Right ventricle myocardium superior (tissue), 1 donor: ENCODE measurements around the gene FBXO41. TPM values are rescaled to one million over a fixed set of nuclear protein-coding genes. Genes with fewer than 3 reads are reported as not detected.

Source experiments
- ATAC-seq: fragments of 200-7000 bp; cut with Tn5 transposase; one replicate; pipeline ENCODE4 v1.9.1; 2020; ENCODE audit warnings: mild to moderate bottlenecking; ENCODE audit not compliant: poor library complexity
- DNase-seq: peaks from one replicate; pipeline ENCODE4 v3.0.0-alpha.2; 2020
- intact Hi-C: fragments of 100-400 bp; cut with DNase I; formaldehyde crosslinking; loops from one replicate; pipeline ENCODE4 v1.11.2; 2022
- total RNA-seq: library from RNA; stranded (reverse); fragmentation: NEBNext Ultra II Directional; extraction: Animal tissue kit (Norgen Biotek cat#: 25700); gene quantifications from one replicate; pipeline ENCODE4 v1.2.1, GENCODE V29; 2021
- donor health status: DM: no; HTN: yes; CAD: no; lungs with severe emphysema.

The FBXO41 gene
- total RNA-seq, 1 donor from 2014 or later, result 0.51 TPM

DNA sequence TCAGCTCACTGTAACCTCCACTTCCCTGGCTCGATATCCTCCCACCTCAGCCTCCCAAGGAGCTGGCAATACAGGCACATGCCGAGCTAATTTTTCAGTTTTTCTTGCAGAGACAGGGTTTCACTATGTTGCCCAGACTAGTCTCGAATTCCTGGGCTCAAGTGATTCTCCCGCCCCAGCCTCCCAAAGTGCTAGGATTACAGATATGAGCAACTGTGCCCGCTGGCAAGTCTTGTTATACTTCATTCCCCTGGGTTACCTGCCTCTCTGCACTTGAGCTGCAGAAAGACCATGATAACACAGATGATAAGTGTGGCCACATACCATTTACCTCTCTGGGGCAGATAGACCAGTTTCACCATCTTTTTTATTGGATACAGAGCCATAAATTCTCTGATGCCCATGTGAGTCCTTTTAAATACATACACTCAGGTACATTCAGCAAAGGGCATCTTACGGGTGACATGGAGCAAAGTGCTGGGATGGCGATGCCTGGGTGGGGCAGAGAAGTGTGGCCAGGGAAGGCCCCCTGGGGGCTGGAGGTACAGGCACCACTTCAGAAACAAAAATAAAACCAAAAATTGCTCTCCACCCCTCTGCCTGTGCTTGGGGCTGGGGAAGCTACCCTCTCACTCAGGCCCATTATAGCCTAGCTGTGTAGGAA, 29.8 kb downstream of the FBXO41 start:
- DNase-seq (no peak), ATAC-seq (no peak)
- intact Hi-C loops, result no loop called here

DNA sequence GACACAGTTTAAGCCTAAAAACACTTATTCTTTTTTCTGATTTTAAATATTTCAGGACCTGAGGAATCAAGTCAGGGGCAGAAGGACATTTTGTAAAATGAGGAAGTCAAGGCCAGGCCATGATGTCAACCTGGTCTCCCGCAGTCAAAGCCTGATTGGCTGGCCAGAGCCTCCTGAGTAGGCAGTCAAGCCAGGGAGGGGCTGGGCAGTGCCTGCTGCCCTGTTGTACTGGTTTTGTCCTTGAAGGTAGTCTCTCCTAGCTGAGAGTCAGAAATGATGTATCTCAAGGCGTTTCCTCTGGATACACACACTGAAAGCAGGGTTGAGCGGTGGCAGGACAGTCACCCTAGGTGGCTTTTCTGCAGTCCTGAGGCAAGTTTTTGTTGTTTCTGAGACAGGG, 30.4 kb downstream of the FBXO41 start:
- DNase-seq (no peak), ATAC-seq (no peak)
- intact Hi-C loops, result no loop called here

DNA sequence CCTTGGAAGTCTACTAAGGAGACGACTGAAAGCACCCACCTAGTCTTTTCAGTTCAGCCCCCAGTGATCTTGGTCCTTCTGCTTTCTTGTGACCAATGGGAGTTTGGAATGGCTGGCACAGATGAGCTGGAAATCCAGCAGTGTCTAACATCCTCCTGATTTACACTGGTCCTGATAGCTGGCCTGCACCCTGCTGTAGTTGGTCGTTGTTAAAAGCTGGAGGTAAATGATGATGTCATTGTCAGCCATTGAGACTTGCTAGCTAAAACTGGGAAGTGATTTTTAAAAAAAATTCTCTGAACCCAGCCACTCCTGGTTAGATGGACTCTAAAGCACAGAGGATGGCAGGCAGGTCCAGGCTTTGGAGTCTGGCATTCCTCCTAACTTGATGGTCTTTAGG, 30.9 kb downstream of the FBXO41 start:
- DNase-seq, result no peak
- intact Hi-C loops, result no loop called here
- ATAC-seq, result no peak

DNA sequence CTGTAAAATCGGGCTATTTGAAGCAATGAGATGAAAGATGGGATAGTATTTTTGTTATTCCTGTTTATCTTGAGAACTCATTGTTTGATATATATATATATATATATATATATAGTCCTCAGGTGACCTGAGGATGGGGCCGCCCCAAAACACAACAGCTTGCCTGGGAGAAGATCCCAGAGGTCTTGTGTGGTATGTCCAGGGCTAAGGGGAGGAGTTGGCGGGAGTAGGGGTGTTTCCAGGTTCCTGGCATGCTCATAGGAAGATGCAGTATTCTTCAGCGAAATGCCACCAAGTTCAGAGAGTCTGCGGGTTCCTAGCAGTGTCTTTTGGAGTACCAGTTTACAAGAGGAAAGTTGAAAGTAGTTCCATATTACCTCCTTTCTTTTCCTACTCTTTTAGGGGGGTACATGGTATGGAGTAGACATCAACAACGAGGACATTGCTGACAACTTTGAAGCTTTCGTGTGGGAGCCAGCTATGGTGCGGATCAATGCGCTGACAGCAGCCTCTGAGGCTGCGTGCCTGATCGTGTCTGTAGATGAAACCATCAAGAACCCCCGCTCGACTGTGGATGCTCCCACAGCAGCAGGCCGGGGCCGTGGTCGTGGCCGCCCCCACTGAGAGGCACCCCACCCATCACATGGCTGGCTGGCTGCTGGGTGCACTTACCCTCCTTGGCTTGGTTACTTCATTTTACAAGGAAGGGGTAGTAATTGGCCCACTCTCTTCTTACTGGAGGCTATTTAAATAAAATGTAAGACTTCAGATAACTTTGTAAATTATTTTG, 31.8 kb downstream of the FBXO41 start:
- ATAC-seq (no peak), DNase-seq (no peak)
- intact Hi-C loops, result no loop called here

DNA sequence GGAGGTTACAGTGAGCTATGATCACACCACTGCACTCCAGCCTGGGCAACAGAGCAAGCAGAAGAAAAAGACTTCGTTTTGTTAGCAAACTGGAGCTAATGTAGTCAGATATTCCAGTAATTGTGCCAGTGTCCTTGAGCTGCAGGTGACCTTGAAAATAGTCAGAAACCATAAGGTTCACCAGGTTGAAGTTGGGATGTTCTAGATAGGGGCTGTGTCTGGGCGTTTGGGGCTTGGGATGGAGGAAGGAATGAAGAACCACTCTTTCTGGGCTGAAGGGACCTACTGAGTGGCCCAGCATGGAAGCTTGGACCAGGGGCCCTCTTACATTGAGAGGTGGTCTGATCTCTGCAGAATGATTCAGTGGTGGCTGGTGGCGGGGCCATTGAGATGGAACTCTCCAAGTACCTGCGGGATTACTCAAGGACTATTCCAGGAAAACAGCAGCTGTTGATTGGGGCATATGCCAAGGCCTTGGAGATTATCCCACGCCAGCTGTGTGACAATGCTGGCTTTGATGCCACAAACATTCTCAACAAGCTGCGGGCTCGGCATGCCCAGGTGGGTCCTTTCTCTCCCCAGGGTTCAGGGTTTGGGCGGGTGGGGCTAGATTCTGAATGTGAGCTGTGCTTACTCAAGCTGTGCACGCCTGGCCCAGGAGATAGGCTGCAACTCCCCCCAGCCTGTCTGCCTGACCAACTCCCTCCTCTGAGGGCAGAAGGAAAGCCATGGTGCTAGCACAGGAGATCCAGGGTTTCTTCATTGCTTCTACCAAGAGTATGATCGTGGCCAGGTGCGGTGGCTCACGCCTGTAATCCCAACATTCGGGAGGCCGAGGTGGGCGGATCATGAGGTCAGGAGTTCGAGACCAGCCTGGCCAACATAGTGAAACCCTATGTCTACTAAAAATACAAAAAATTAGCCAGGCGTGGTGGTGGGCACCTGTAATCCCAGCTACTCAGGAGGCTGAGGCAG, 33.1 kb downstream of the FBXO41 start:
- DNase-seq, result no peak
- intact Hi-C loops, result no loop called here
- no peak for ATAC-seq

DNA sequence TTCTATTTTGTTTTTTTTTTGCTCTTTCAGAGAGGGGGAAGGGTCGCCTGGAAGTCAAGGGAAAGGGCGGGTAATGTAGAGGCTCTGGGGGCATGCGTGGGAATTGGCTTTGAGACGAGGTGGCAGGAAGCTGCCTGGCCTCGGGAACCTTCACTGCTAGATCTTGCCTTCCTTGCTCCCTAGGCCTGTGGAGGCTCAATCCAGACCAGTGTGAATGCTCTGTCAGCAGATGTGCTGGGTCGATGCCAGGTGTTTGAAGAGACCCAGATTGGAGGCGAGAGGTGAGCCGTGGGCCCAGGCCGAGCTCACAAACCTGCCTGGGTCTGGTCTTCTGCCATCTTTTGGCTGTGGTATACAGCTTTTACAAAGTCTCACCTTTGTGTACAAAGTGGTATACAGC, 34.6 kb downstream of the FBXO41 start:
- intact Hi-C loops, result no loop called here
- DNase-seq (no peak), ATAC-seq (peak; percentile 34)

DNA sequence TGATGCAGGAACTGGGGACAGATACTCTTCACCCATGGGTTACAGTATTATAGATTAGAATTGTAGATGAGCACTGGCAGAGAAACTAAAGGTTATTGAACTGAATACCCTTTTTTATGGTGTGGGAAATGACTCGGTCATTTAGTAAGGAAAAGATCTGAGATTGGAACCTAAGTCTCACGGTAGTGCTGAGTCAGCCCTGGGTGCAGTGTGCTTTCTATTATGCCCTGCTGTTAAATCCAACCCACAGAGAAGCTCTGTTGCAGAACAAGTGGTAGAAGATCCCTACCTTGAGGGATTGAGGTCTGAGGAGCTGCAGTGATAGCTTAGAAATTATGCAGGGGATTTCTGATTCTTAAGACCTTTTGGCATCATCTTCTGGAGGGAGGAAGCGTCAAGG, 37.4 kb downstream of the FBXO41 start:
- DNase-seq (no peak), ATAC-seq (no peak)
- intact Hi-C loops, result no loop called here

DNA sequence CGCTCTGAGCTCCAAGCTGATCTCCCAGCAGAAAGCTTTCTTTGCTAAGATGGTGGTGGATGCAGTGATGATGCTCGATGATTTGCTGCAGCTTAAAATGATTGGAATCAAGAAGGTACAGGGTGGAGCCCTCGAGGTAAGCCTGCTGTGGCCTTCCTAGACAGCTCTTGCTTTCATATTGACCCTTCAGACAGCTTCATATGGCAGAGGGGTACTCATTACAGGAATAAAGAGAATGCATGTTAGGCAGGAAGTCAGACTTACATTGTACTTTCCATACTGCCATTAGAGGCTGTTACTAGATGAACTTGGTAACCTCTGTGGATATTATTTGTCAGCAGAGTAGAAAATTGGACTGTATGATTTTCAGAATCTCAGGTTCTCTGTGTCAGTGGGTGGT, 39.7 kb downstream of the FBXO41 start:
- intact Hi-C loops, result no loop called here
- ATAC-seq (no peak), DNase-seq (no peak)

DNA sequence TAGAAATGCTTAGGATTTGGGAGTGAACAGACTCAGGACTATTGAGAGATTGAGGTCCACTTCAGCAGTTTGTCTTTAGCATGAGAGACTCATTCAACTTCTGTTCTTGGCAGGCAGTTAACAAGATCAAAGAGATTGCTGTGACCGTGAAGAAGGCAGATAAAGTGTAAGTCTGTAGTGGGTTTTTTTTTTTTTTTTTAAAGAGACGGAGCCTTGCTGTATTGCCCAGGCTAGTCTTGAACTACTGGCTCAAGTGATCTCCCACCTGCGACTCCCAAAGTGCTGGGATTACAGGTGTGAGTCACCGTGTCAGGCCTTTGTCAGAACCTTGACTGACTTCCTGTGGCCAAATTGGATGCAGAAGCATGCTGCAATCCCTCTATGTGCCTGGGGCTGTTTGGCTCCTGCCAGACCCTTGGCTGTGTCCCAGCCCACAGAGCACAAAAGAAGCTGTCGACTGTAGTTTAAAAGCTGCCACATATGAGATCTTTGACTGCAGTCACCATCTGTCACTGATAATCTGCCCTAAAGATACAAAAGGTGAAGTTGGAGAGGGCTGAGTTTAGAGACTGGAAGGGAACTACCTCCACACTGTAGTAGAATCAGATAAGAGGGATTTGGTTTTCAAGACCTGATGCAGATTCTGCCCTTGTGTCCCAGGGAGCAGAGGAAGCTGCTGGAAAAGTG, 40.3 kb downstream of the FBXO41 start:
- peak; percentile 61 for ATAC-seq
- intact Hi-C loops, result no loop called here
- DNase-seq, result no peak

DNA sequence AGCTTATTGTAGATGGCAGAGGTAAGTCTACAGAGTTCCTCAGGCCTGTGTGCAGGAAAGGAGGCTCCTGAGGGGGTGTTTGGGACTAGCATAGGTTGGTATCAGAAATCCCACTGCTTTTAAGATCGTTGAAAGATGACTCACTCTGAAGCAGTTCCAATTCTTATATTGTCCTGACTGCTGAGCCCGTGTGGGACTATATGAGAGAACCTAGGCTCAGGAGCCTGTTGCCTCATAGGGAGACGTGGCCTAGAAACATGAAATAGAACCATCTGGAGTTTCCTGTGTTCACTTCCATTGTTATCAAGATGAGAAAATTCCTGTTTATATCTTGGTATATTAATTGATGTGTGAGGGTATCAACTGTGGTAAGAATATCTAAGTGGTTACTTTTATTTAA, 44.5 kb downstream of the FBXO41 start:
- intact Hi-C loops, result no loop called here
- ATAC-seq, result no peak

DNA sequence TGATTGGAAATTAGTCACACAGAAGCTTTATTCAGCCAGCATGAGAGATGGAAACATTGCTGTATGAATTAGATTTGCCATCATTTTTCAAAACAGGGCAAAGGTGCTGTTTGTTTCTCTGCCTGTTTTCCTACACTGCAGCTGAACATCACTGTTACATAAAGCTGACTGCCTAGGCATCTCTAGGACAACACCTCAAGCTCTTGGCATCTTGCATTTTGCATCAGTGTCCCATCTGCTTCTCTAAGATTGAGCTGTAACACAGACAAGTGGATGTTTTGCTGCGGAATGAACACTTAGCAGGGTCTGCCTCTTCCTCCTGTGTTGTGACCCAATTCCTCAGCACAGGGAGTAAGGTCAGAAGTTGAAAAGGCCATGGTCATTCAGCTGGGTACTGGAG, 45.3 kb downstream of the FBXO41 start:
- intact Hi-C loops, result no loop called here
- ATAC-seq (no peak), DNase-seq (no peak)

More for the DNA sequence above, 44.5 kb downstream of the FBXO41 start:
- DNase-seq, result no peak

DNA sequence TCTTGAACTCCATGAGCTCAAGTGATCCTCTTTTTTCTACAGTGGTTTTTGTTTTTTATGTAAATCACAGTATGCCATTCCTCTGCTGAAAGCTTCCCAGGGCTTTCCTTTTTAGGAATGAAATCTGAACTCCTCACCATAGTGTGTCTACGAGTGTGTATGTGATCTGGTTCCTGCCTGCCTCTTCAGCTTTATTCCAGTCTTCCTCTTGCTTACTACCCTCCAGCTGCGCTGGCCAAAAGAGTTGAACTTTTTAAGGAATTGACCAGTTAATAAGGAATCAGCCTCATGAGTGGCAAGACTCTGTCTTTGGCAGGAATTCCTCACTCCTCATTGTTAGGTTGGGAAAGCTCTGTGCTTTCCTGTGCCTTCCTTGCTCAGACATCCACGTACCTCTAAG, 46.1 kb downstream of the FBXO41 start:
- intact Hi-C loops, result no loop called here
- no peak for DNase-seq
- no peak for ATAC-seq

DNA sequence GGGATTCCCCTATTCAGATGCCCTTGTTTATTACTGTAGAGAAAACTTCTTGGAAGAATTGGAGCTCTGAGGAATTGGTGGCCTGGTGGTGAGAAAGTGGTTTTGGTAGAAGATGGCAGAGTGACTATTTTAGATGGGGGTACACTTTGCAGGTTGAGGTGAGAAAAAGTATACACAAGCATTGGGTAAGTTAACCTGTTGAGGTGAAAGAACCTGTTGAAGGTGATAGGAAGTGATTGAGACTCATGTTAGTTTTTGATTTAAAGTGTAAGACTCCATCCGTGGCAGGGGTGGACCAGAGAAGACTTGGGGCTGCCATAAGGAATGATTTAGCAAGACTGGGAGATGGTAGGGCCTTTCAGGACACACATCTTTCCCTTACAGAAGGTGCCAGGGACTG, 47.1 kb downstream of the FBXO41 start:
- ATAC-seq (no peak), DNase-seq (no peak)
- intact Hi-C loops, result no loop called here

DNA sequence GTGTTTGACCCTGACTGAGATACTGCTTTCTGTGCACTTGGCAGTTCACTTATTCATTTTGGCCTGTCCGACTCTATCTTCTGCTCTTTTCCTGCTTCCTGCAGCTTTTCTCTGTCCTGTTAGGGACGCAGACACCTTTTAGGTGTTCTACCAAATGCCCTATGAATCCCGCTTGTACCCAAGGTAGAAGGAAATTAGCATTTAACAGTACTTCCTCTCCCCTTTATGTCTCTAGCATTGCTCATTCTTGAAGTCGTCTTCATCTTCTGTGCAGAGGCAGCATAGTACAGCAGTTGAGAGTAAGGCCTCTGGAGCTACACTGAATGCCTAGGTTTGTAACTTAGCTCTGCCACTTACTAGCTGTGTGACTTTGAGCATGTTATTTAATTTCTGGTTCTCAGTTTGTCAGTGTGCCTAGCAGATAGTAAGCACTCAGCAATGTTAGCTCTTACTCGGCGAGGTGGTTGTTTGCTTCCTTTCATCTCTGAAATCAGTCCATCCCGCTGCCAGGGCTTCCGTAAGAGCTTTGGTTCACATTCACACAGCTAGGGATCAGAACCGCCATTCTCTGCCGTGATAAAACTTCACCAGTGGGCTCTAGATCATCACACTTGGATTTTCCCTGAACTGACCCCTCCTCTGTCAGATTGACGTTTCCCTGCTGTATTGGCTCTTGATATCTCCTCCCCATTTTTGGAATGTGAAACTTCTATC, 48.8 kb downstream of the FBXO41 start:
- ATAC-seq (no peak), DNase-seq (no peak)
- intact Hi-C loops, result no loop called here

DNA sequence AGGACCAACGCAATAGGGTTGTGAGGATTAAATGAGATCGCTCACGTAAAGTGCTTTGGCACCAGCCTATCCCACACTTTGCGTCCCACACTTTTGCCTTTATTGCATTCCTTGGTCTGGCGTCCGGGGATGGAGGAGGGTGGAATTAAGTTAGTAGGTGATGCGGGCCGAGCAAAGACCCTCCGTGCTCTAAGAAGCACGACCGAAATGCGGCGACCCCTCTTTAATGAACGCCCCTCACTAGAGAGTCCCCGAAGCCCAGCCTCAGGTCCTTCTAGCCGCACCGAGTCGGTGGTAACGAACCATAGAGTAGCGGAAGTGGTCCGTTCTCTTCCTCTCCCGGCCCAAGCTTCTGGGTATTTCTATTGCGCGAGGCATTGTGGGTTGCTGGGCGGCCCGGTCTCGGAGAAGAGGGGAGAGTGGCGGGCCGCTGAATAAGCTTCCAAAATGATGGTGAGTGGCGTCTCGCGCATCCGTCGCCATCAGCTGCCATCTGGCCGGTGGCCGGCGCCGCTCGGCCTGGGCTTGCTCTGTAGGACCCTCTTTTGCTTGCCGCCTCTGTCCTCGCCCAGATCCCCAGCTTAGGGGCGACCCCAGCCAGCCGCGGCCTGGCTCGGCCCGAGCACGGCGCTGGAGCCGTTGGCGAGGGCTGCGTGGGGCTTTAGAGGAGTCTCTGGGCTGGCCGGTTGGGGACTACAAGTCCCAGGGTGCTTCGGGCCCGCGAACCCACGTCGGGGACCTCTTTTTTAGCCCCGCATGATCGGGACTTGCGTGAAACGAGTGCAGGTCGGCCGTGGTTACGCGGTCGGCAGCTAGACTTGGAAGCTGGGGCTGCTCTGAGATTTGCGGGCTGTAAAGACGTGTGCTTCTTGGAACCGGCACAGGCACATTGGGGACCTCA, 50.1 kb downstream of the FBXO41 start, which contains the start of gene CCT7:
TSS of gene CCT7 (plus strand) at position 377 of the 901 bp plus-strand sequence. CDS start at position 448, 71 bp downstream.
- DNase-seq (peak; percentile 91), ATAC-seq (peak; percentile 93)
- intact Hi-C loops, result no loop called here

DNA sequence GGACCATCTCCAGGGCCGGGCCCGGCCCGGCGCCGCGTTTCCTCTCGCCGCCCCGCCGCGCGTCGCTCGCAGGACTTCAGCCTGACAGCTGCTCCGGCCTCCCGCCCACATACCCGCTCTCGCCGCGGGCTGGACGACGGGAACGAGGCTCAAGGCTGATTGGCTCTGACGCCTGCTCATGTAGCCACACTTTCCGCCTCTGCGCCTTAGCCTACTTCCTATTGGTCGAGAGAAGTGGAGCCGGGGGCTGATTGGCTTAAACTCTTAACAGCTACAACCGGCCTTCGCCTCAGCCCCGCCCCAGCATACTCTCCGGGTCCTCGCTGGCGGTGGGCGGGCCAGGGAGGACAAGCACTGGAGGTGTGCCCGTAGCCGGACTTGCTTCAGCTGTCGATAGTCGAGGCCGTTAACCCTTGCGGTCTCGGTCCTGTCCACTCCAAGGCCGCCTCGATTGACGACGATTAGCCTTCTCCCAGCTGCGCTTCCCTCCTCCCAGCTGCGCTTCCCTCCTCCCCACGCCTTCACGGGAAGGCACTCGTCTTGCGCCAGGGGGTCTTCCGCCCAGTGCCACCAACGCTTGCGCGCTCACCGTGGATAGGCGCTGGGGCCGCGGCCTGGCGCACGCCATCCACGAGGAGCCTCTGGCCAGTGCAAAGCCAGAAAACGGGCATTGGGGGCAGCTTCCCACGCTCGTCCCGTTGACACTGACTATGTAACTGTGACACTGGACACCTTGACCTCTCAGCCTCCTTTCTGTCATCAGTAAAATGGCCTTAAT, 50.9 kb downstream of the FBXO41 start, which contains the start of gene PRADC1:
TSS of gene PRADC1 (minus strand) at position 86 of the 778 bp plus-strand sequence. CDS start at position 7, 79 bp downstream.
- DNase-seq (peak; percentile 99), ATAC-seq (peak; percentile 93)
- intact Hi-C loops, result no loop called here
